Mesendoderm (in vitro differentiated cells): ENCODE results near the gene ATG7.

Experiments used
- DNase-seq: peaks from one replicate; pipeline ENCODE4 v3.0.0; 2013
- H2AK5ac ChIP-seq: 2 replicates; pipeline ENCODE4 v1.6.1; 2013; ENCODE audit warnings: low read length, inconsistent platforms
- H2BK120ac ChIP-seq: 2 replicates; pipeline ENCODE4 v1.6.1; 2013; ENCODE audit warnings: low read depth, mild to moderate bottlenecking, low read length, moderate library complexity, mixed read lengths
- H2BK15ac ChIP-seq: replicated peaks from 2 replicates; pipeline ENCODE4 v1.6.1; 2013; ENCODE audit warnings: low read depth, mild to moderate bottlenecking, moderate library complexity
- H2BK5ac ChIP-seq: 2 replicates; pipeline ENCODE4 v1.6.1; 2013; ENCODE audit warnings: low read length, inconsistent platforms
- H3K18ac ChIP-seq: 2 replicates; pipeline ENCODE4 v1.6.1; 2013; ENCODE audit warnings: mild to moderate bottlenecking, low read length, mixed read lengths
- H3K23ac ChIP-seq: one replicate; pipeline ENCODE4 v1.6.1; 2013; ENCODE audit warnings: low read length
- H3K27ac ChIP-seq: 2 replicates; pipeline ENCODE4 v1.5.1; 2013; ENCODE audit warnings: low read depth, mild to moderate bottlenecking, inconsistent platforms, low read length, moderate library complexity
- H3K27me3 ChIP-seq: 2 replicates; pipeline ENCODE4 v1.6.1; 2013; ENCODE audit warnings: low read length, control low read depth, mild to moderate bottlenecking, inconsistent platforms; ENCODE audit not compliant: insufficient read depth, poor library complexity
- H3K36me3 ChIP-seq: 2 replicates; pipeline ENCODE4 v1.6.1; 2013; ENCODE audit warnings: low read length, inconsistent platforms; ENCODE audit not compliant: control insufficient read depth, insufficient read depth
- H3K4ac ChIP-seq: one replicate; pipeline ENCODE4 v1.6.1; 2013; ENCODE audit warnings: low read depth, mild to moderate bottlenecking, low read length, moderate library complexity
- H3K4me1 ChIP-seq: 2 replicates; pipeline ENCODE4 v1.6.1; 2013; ENCODE audit warnings: low read depth, low read length, inconsistent platforms; ENCODE audit not compliant: control insufficient read depth
- H3K4me2 ChIP-seq: 2 replicates; pipeline ENCODE4 v1.6.1; 2013; ENCODE audit warnings: low read length
- H3K4me3 ChIP-seq: 2 replicates; pipeline ENCODE4 v1.5.1; 2013; ENCODE audit warnings: mild to moderate bottlenecking, low read length
- H3K56ac ChIP-seq: one replicate; pipeline ENCODE4 v1.6.1; 2013; ENCODE audit warnings: low read length
- H3K79me1 ChIP-seq: 2 replicates; pipeline ENCODE4 v1.6.1; 2013; ENCODE audit warnings: low read length, inconsistent platforms
- H3K79me2 ChIP-seq: 2 replicates; pipeline ENCODE4 v1.6.1; 2013; ENCODE audit warnings: mild to moderate bottlenecking, low read length; ENCODE audit not compliant: control insufficient read depth, insufficient read depth
- H3K9ac ChIP-seq: 2 replicates; pipeline ENCODE4 v1.6.1; 2013; ENCODE audit warnings: low read length, inconsistent platforms
- H4K5ac ChIP-seq: one replicate; pipeline ENCODE4 v1.6.1; 2013; ENCODE audit warnings: low read length
- H4K8ac ChIP-seq: one replicate; pipeline ENCODE4 v1.6.1; 2013; ENCODE audit warnings: low read depth, mild to moderate bottlenecking, control low read depth, low read length, moderate library complexity
- WGBS: extraction: QIAGEN DNeasy Blood & Tissue Kit; methylation state at CpG from one replicate; pipeline ENCODE4 v1.1.7; 2013; ENCODE audit warnings: low lambda C conversion rate, missing lambda C conversion rate; ENCODE audit not compliant: insufficient coverage; ENCODE audit errors: extremely low coverage; 5-methylcytosine and 5-hydroxymethylcytosine counted together

Gene ATG7

DNA sequence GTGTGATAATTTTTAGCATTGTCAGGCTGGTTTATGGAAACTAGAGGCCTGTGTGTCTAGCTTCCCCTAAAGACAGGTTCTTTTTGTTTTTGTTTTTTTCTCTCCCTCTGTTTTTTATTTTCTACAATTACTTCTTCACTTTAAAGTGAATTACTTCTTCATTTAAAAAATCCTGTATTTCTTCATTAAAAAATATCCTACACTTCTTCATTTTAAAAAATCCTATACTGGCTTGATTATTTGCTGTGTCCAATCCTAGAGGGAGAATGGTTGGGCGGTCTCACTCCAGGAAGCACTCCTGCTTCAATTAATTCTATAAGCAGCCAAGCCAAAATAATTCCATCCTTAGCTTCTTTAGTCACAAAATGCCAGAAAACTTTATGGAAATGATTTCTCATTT, 11.8 kb downstream of the ATG7 start:
- Histone ChIP-seq H4K8ac (no peak overlapping the region), H3K4me2 (no peak overlapping the region), H2BK120ac (no peak overlapping the region), H3K4ac (no peak overlapping the region), H3K79me1 (no peaks in the 10 kb centered on the region), H2BK15ac (no peak overlapping the region), H3K56ac (no peak overlapping the region), H4K5ac (no peak overlapping the region), H2AK5ac (no peak overlapping the region), H3K9ac (no peak overlapping the region), H3K79me2 (no peaks in the 10 kb centered on the region), H3K27ac (no peak overlapping the region), H3K4me1 (no peaks in the 10 kb centered on the region), H3K4me3 (no peak overlapping the region), H3K23ac (no peak overlapping the region), H2BK5ac (no peak overlapping the region), H3K18ac (no peak overlapping the region), H3K36me3 (no peaks in the 10 kb centered on the region), H3K27me3 (no peaks in the 10 kb centered on the region)
- no CpG with 5 or more reads among the region's 1 CpG for WGBS
- DNase-seq, result no peak

DNA sequence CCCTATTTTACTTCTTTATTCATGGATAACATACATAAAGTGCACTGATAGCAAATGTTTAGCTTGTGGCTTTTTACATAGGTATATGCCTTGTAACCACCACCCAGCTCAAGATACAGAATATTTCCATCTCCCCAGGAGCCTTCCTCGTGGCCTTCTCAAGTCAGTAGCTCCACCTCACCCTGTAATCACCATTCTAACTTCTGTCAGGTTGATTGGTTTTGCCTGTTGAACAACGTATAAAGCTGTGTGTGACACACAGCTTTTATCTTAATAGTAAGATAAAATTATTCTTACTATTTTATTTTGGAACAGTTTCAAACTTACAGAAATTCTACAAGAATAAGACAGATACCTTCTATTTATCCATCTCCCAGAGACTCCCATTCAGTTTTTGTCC, 13.3 kb downstream of the ATG7 start:
- Histone ChIP-seq H3K18ac (no peak overlapping the region), H2BK15ac (no peak overlapping the region), H3K9ac (no peak overlapping the region), H3K56ac (no peak overlapping the region), H2BK120ac (no peak overlapping the region), H3K4me3 (no peak overlapping the region), H4K8ac (no peak overlapping the region), H3K4ac (no peak overlapping the region), H3K27me3 (no peaks in the 10 kb centered on the region), H2BK5ac (no peak overlapping the region), H3K79me2 (no peaks in the 10 kb centered on the region), H3K4me2 (no peak overlapping the region), H4K5ac (no peak overlapping the region), H3K79me1 (no peaks in the 10 kb centered on the region), H3K27ac (no peak overlapping the region), H3K23ac (no peak overlapping the region), H2AK5ac (no peak overlapping the region), H3K4me1 (no peaks in the 10 kb centered on the region), H3K36me3 (no peaks in the 10 kb centered on the region)
- no peak for DNase-seq
- no CpG with 5 or more reads among the region's 2 CpGs for WGBS

DNA sequence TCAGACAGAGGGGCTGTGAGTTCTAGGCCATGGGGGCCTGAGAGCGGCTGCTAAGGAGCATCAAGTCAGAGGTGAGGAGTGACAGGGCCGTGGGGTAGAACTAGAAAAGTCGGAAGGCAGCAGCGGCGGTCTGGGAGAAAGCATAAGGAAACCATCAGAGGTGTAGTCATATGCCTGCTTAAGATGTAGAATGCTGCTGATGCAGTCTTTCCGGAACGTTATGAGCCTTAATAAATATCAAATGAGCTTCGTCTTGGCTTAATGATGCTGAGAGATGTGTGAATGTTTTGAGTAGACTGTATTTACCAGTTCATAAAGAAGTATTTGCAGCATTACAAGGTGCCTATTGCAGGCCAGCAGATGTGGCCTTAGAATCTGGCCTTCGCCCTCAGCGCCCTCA, 15.2 kb downstream of the ATG7 start:
- no peak overlapping the region for H3K4me2 ChIP-seq
- no peak overlapping the region for H3K4ac ChIP-seq
- no peak overlapping the region for H3K56ac ChIP-seq
- H3K4me3 ChIP-seq, result no peak overlapping the region
- peaks cover 2% of the 10 kb centered on the region for H3K79me1 ChIP-seq
- no peaks in the 10 kb centered on the region for H3K79me2 ChIP-seq
- H3K27me3 ChIP-seq, result no peaks in the 10 kb centered on the region
- no peaks in the 10 kb centered on the region for H3K4me1 ChIP-seq
- no peak overlapping the region for H3K23ac ChIP-seq
- DNase-seq, result no peak
- no peak overlapping the region for H4K5ac ChIP-seq
- no peak overlapping the region for H4K8ac ChIP-seq
- no peak overlapping the region for H3K18ac ChIP-seq
- H2BK5ac ChIP-seq, result no peak overlapping the region
- no peak overlapping the region for H3K9ac ChIP-seq
- no peak overlapping the region for H2BK15ac ChIP-seq
- no peaks in the 10 kb centered on the region for H3K36me3 ChIP-seq
- no CpG with 5 or more reads among the region's 10 CpGs for WGBS
- no peak overlapping the region for H2BK120ac ChIP-seq
- no peak overlapping the region for H2AK5ac ChIP-seq
- no peak overlapping the region for H3K27ac ChIP-seq

DNA sequence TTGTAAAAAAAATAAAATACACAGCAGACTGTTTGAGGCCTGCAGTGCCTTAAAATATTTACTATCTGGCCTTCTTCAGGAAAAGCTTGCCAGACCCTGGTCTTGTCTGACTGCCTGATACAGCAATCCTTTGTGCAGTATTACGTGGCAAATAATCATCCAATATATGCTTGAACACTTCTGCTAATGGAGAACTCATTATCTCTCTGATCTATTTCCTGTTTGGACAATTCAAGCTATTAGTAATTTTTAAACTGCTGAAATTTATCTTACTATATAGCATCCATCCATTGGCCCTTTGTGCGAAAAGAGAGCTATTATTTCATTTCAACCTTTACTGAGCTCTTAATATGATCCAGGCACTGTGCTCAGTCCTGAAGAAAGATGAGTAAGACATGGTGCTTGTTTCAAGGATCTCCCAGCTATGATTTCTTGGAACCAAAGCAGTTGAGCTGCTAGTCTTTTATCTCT, 15.9 kb downstream of the ATG7 start:
- DNase-seq, result no peak
- no peak overlapping the region for H3K27ac ChIP-seq
- no CpG with 5 or more reads among the region's 2 CpGs for WGBS

DNA sequence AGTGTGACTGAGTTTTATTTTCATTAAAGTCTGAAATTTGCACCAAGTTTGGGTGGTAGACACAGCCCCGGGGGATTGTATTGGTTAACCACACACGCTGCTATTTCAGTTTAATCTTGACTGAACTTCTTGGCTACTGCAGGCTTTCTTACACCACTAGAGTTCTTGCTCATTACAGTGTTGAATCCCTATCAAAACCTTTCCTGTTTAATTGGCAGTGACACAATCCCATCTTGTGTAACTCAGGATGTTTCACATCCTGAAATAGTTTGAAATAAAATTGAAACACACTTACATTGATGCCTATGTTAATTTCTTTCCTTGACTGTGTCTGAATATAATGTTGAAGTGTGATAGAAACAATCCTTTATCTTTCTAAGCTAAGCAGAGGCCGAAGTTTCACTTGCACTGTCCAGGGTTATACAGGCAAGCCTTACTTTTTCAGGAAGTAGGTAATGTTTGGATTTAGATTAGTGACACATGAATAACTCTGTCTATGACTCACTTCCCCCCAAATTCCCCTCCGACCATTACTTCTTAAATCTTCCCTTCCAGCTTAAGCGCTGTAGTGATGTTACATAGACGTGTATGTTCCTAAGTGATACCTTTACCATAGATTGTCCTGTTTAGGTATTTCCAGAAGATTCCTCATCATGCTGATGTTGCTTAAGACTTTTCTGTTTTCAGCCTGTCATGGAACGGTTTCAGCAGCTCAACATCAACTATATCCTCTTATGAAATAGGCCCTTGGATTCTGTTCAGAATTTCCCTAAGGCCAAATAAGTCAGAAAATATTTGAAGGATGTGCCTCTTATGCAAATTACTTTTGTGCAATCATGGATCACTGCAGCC, 16.8 kb downstream of the ATG7 start:
- Histone ChIP-seq H3K4me3 (no peak overlapping the region), H3K56ac (no peak overlapping the region), H4K8ac (no peak overlapping the region), H3K4me1 (no peaks in the 10 kb centered on the region), H3K79me1 (peaks cover 2% of the 10 kb centered on the region), H3K79me2 (no peaks in the 10 kb centered on the region), H3K4me2 (no peak overlapping the region), H3K23ac (no peak overlapping the region), H2BK5ac (no peak overlapping the region), H2AK5ac (no peak overlapping the region), H2BK120ac (no peak overlapping the region), H3K4ac (no peak overlapping the region), H3K27me3 (no peaks in the 10 kb centered on the region), H2BK15ac (no peak overlapping the region), H3K36me3 (no peaks in the 10 kb centered on the region), H3K18ac (no peak overlapping the region), H4K5ac (no peak overlapping the region), H3K9ac (no peak overlapping the region), H3K27ac (no peak overlapping the region)
- DNase-seq, result no peak
- WGBS, result no CpG with 5 or more reads among the region's 7 CpGs

More for the DNA sequence above, 15.9 kb downstream of the ATG7 start:
- no peak overlapping the region for H3K23ac ChIP-seq
- no peak overlapping the region for H2BK15ac ChIP-seq
- no peak overlapping the region for H2BK5ac ChIP-seq
- H3K9ac ChIP-seq, result no peak overlapping the region
- H2BK120ac ChIP-seq, result no peak overlapping the region
- no peak overlapping the region for H3K4me3 ChIP-seq
- peaks cover 2% of the 10 kb centered on the region for H3K79me1 ChIP-seq
- no peaks in the 10 kb centered on the region for H3K36me3 ChIP-seq
- H3K4me2 ChIP-seq, result no peak overlapping the region
- no peaks in the 10 kb centered on the region for H3K4me1 ChIP-seq
- H4K8ac ChIP-seq, result no peak overlapping the region
- H2AK5ac ChIP-seq, result no peak overlapping the region
- no peaks in the 10 kb centered on the region for H3K79me2 ChIP-seq
- H3K4ac ChIP-seq, result no peak overlapping the region
- no peak overlapping the region for H3K56ac ChIP-seq
- no peak overlapping the region for H3K18ac ChIP-seq
- no peak overlapping the region for H4K5ac ChIP-seq
- H3K27me3 ChIP-seq, result no peaks in the 10 kb centered on the region

DNA sequence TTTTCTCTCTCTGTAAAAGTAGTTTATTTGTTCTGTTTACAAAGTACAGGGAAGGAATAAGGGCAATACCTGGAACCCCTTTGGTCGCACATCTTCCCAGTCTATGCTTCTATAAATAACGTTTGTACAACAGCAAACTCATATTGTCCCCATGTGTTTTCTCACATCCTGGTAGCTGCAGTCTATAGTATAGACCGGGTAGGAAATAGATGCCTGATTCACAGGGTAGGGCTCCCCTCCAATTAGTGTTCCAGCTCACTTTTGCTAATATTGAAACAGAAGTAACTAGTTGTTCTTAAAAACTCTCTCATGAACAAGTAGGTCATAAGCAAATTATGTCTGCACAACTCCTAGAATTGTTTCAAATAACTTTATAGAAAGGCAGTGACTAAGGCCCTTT, 17.7 kb downstream of the ATG7 start:
- Histone ChIP-seq H3K79me1 (peaks cover 2% of the 10 kb centered on the region), H3K56ac (no peak overlapping the region), H2BK120ac (no peak overlapping the region), H3K4me2 (no peak overlapping the region), H3K9ac (no peak overlapping the region), H3K23ac (no peak overlapping the region), H3K79me2 (no peaks in the 10 kb centered on the region), H2BK15ac (no peak overlapping the region), H3K36me3 (no peaks in the 10 kb centered on the region), H3K27me3 (no peaks in the 10 kb centered on the region), H3K4me3 (no peak overlapping the region), H4K8ac (no peak overlapping the region), H3K4me1 (no peaks in the 10 kb centered on the region), H3K18ac (no peak overlapping the region), H2BK5ac (no peak overlapping the region), H3K4ac (no peak overlapping the region), H4K5ac (no peak overlapping the region), H2AK5ac (no peak overlapping the region), H3K27ac (no peak overlapping the region)
- DNase-seq, result no peak
- WGBS, result no CpG with 5 or more reads among the region's 3 CpGs
